AG04449 (cell line): ENCODE data around the gene TBRG1.

Source experiments
- CTCF ChIA-PET: fragments of 350-600 bp; formaldehyde crosslinking; extraction: SDS; loops from one replicate; lab custom pipeline; 2021; ENCODE audit warnings: antibody characterized with exemption; lab: Yijun Ruan, JAX
- POLR2A ChIA-PET: fragments of 400-600, 350-600 bp; formaldehyde crosslinking; extraction: SDS; loops from one replicate; lab custom pipeline; 2020; ENCODE audit warnings: antibody characterized with exemption, inconsistent platforms; lab: Yijun Ruan, JAX
- DNase-seq: peaks from one replicate; pipeline ENCODE4 v3.0.0-alpha.2; 2010; ENCODE audit warnings: low read depth, low spot score
- H3K4me3 ChIP-seq: 2 replicates; pipeline ENCODE4 v1.5.1; 2011; ENCODE audit warnings: low read depth, mild to moderate bottlenecking, control low read depth, low read length
- TF ChIP-seq, protein P1 (sequence below): IDR thresholded peaks from one replicate; pipeline ENCODE4 v1.5.1; 2011; ENCODE audit warnings: mild to moderate bottlenecking, moderate library complexity, low read length, control low read depth, inconsistent platforms; ENCODE audit not compliant: insufficient read depth; ENCODE audit errors: missing control alignments

Gene TBRG1

DNA sequence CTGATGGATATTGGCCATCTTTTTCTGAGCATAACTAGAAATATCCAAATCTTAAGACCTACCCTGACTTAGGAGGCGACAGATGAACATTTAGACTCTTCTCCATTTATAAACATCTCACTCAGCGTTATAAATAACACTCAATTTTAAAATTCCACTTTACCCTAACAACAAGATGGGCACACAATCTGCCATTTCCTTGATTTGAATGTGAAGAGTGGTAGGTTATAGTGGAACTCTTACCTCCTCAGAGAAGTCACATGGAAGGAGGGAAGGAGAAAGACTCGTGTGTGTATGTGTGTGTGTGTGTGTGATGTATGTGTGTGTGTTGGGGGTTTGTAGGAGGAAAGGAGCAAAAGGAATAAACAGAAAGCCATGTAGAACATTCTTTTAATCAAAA is 35.8 kb downstream of the TBRG1 start:
- DNase-seq: no peak
- TF ChIP-seq, protein P1, sequence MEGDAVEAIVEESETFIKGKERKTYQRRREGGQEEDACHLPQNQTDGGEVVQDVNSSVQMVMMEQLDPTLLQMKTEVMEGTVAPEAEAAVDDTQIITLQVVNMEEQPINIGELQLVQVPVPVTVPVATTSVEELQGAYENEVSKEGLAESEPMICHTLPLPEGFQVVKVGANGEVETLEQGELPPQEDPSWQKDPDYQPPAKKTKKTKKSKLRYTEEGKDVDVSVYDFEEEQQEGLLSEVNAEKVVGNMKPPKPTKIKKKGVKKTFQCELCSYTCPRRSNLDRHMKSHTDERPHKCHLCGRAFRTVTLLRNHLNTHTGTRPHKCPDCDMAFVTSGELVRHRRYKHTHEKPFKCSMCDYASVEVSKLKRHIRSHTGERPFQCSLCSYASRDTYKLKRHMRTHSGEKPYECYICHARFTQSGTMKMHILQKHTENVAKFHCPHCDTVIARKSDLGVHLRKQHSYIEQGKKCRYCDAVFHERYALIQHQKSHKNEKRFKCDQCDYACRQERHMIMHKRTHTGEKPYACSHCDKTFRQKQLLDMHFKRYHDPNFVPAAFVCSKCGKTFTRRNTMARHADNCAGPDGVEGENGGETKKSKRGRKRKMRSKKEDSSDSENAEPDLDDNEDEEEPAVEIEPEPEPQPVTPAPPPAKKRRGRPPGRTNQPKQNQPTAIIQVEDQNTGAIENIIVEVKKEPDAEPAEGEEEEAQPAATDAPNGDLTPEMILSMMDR: no peak
- ChIA-PET CTCF (interaction anchor here (1.9 to 6.9 kb wide), 3 partner anchors 9 to 14 kb away, joined by 8 to 46 read pairs (median 35); no protein-coding TSS in a partner anchor), POLR2A (no interaction called here)
- no peak overlapping the region for H3K4me3 ChIP-seq

DNA sequence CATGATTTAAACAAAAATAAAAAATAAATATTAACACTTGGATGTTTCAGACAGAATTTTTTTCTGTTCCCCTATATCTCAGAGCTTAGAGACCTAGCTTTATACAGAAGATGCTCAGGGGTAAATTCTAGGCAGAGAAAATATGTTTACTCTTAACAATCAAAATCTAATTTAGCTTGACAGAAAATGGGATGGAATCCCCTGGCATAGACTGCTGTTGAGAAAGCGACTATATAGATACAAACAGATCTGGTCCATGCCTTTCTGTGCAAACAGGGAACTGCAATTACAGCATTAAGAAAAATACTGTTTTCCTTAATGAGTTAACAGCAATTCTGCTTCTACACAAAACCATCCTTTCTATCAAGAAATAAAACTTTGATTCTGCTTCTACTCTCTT is 36.3 kb downstream of the TBRG1 start:
- no peak overlapping the region for H3K4me3 ChIP-seq
- TF ChIP-seq, protein P1: no peak
- POLR2A ChIA-PET: no interaction called here
- CTCF ChIA-PET: interaction anchor here (1.9 to 6.9 kb wide), 3 partner anchors 10 to 14 kb away, joined by 8 to 46 read pairs (median 35); no protein-coding TSS in a partner anchor
- no peak for DNase-seq

DNA sequence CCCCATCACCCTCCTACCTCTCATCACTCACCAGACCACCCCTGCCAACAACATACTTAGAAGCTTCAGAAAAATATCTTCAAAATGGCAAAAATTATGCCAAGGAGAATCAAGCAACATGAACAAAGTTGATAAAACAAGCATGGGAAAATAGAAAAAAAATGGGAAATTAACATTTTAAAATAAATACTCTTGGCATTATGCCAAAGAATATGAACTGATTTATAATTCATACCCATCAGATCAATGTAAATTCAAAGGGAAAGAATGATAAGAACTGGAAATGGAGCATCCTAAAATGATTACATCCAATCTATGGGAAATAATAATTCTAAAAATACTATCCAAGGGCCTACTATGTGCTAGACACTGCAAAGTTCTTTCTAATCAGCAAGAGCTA is 38.9 kb downstream of the TBRG1 start:
- DNase-seq: no peak
- ChIA-PET POLR2A (no interaction called here), CTCF (interaction anchor here (2.1 to 6.9 kb wide), 5 partner anchors 9 to 176 kb away, joined by 6 to 46 read pairs (median 27); partner anchors contain the start of gene ESAM)
- TF ChIP-seq, protein P1: no peak
- H3K4me3 ChIP-seq: no peak overlapping the region

DNA sequence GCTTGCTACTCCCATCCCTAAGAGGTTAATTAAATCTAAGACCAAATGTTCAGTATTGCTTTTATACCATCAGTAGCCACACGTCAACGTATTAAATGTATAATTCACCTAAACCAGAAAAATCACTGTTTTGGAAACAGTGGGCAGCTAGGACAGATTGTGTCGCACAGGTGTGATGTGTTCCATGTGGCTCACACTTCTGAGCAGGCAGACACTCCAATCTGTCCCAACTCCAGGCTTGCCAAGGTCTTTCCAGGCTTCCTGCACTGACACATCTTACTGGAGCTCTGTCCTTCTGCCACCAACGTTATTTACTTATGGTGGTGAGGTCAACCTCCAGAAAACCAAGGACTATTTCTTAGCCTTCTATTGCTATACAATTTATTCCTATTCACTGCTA is 39.4 kb downstream of the TBRG1 start:
- POLR2A ChIA-PET: no interaction called here
- TF ChIP-seq, protein P1: no peak
- CTCF ChIA-PET: interaction anchor here (2.1 to 6.9 kb wide), 5 partner anchors 9 to 176 kb away, joined by 6 to 46 read pairs (median 27); partner anchors contain the start of gene ESAM

DNA sequence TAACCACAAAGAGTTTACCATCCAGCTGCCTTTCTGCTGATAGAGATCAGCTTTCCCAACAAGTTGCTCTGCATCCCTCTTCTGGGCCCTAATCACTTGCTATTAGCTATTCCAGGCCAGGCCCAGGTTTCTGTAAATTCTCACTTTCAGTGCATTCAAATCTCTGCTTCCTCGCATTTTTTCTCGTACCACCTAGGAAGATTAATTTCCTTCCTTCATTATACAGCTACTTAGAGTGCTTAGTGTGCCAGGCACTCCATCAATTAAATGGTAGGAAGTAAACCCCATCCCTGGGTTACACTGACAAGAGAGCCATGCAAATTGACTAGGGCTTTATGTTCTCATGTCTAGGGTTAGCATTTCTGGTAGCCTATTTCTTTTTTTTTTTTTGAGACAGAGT is 41.2 kb downstream of the TBRG1 start:
- no peak for DNase-seq
- ChIA-PET POLR2A (no interaction called here), CTCF (interaction anchor here (0.8 to 6.2 kb wide), 4 partner anchors 19 to 203 kb away, joined by 3 to 35 read pairs (median 22); partner anchors contain the start of gene ESAM)
- no peak overlapping the region for H3K4me3 ChIP-seq
- TF ChIP-seq, protein P1: no peak

More for the DNA sequence above, 39.4 kb downstream of the TBRG1 start:
- no peak for DNase-seq
- no peak overlapping the region for H3K4me3 ChIP-seq

DNA sequence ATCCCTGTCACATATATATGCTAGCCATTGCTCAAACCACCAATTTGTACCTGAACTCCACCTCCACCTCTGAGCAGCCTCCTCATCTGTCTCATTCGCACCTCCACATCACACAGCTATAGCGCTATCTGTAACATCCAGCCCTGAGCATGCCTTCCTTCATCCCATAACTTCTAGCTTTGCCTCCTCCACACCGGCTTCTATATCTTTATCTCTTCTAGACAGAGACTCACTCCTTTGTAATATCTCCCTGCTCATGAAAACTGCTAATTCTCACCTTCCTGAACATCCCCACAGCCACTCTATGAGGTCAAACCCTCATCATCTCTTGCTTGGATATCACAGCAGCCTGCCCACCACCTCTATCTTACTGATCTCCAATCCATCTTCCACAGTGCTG is 44.9 kb downstream of the TBRG1 start:
- no peak overlapping the region for H3K4me3 ChIP-seq
- POLR2A ChIA-PET: no interaction called here
- CTCF ChIA-PET: interaction anchor here (1.0 to 1.9 kb wide), 7 partner anchors 23 to 202 kb away, joined by 3 to 12 read pairs (median 3); partner anchors contain the start of gene ESAM
- no peak for DNase-seq
- TF ChIP-seq, protein P1: no peak
